WTC11 (cell line): Measurements from ENCODE around the gene PDE11A. TPM values are rescaled to one million over a fixed set of nuclear protein-coding genes. Genes with fewer than 3 reads are reported as not detected.

Experiments
- ATAC-seq: fragments of 200-7000 bp; cut with Tn5 transposase; 2 replicates; pipeline ENCODE4 v1.10.0; 2021; ENCODE audit warnings: mild to moderate bottlenecking, moderate library complexity
- CTCF ChIA-PET: fragments of 300-600 bp; sonication (Branson Sonifier 250); formaldehyde crosslinking; loops from one replicate; lab custom pipeline; 2021; ENCODE audit warnings: antibody characterized with exemption; lab: Charles Lee
- POLR2A ChIA-PET: fragments of 350-600 bp; sonication (Branson Sonifier 250); formaldehyde crosslinking; loops from one replicate; lab custom pipeline; 2021; ENCODE audit warnings: antibody characterized with exemption; lab: Charles Lee
- DNase-seq: peaks from one replicate; pipeline ENCODE4 v3.0.0; 2021; ENCODE audit warnings: low spot score
- H3K27ac Mint-ChIP-seq: 2 replicates; pipeline ENCODE4 v1.8.0; 2021; ENCODE audit warnings: mixed read lengths
- H3K27me3 Mint-ChIP-seq: 2 replicates; pipeline ENCODE4 v1.8.0; 2021; ENCODE audit warnings: low read depth, mild to moderate bottlenecking, moderate library complexity, mixed read lengths
- H3K36me3 Mint-ChIP-seq: 2 replicates; pipeline ENCODE4 v1.8.0; 2021; ENCODE audit warnings: mixed read lengths
- H3K4me1 Mint-ChIP-seq: 2 replicates; pipeline ENCODE4 v1.8.0; 2022; ENCODE audit warnings: mixed read lengths
- H3K4me3 Mint-ChIP-seq: 2 replicates; pipeline ENCODE4 v1.8.0; 2021; ENCODE audit warnings: mild to moderate bottlenecking, moderate library complexity, mixed read lengths
- H3K9me3 Mint-ChIP-seq: 2 replicates; pipeline ENCODE4 v1.8.0; 2021; ENCODE audit warnings: mixed read lengths
- E2F5 ChIP-seq: sonication (generic); formaldehyde crosslinking; IDR thresholded peaks from 2 replicates; pipeline ENCODE4 v1.8.1; 2022; ENCODE audit warnings: mild to moderate bottlenecking, moderate library complexity, missing genetic modification reagents
- FOXP4 ChIP-seq: sonication (generic); formaldehyde crosslinking; IDR thresholded peaks from 2 replicates; pipeline ENCODE4 v1.8.0; 2022; ENCODE audit warnings: mild to moderate bottlenecking, missing genetic modification reagents
- GTF2I ChIP-seq: fragments of 250-450 bp; sonication (Bioruptor Pico); conservative IDR thresholded peaks from 2 replicates; pipeline ENCODE4 v1.4.0; 2021; ENCODE audit warnings: mild to moderate bottlenecking
- IRF2 ChIP-seq: sonication (generic); formaldehyde crosslinking; IDR thresholded peaks from 2 replicates; pipeline ENCODE4 v1.8.0; 2022; ENCODE audit warnings: low read depth, missing genetic modification reagents, borderline replicate concordance
- NFE2L1 ChIP-seq: sonication (generic); formaldehyde crosslinking; IDR thresholded peaks from 2 replicates; pipeline ENCODE4 v1.8.1; 2023; ENCODE audit warnings: missing genetic modification reagents
- NR1H2 ChIP-seq: sonication (generic); formaldehyde crosslinking; IDR thresholded peaks from 2 replicates; pipeline ENCODE4 v1.9.0; 2021; ENCODE audit warnings: mild to moderate bottlenecking, moderate library complexity, missing genetic modification reagents
- PRRX2 ChIP-seq: fragments of 250-450 bp; sonication (Bioruptor Pico); IDR thresholded peaks from 2 replicates; pipeline ENCODE4 v1.8.0; 2021; ENCODE audit warnings: mild to moderate bottlenecking
- SP1 ChIP-seq: sonication (generic); formaldehyde crosslinking; conservative IDR thresholded peaks from 2 replicates; pipeline ENCODE4 v1.8.1; 2022; ENCODE audit warnings: missing genetic modification reagents
- TEAD1 ChIP-seq: sonication (generic); formaldehyde crosslinking; IDR thresholded peaks from 2 replicates; pipeline ENCODE4 v1.8.0; 2022; ENCODE audit warnings: mild to moderate bottlenecking, missing genetic modification reagents
- USF1 ChIP-seq: sonication (generic); formaldehyde crosslinking; IDR thresholded peaks from 2 replicates; pipeline ENCODE4 v1.8.0; 2022; ENCODE audit warnings: mild to moderate bottlenecking, missing genetic modification reagents
- ZNF219 ChIP-seq: sonication (generic); formaldehyde crosslinking; IDR thresholded peaks from 2 replicates; pipeline ENCODE4 v1.8.0; 2023; ENCODE audit warnings: missing genetic modification reagents, mild to moderate bottlenecking, borderline replicate concordance
- ZNF263 ChIP-seq: sonication (generic); formaldehyde crosslinking; IDR thresholded peaks from 2 replicates; pipeline ENCODE4 v1.8.1; 2022; ENCODE audit warnings: low read depth, mild to moderate bottlenecking, moderate library complexity, missing genetic modification reagents
- ZNF317 ChIP-seq: sonication (generic); formaldehyde crosslinking; IDR thresholded peaks from 2 replicates; pipeline ENCODE4 v1.8.1; 2023; ENCODE audit warnings: low read depth, mild to moderate bottlenecking, moderate library complexity, missing genetic modification reagents, borderline replicate concordance
- ZNF416 ChIP-seq: fragments of 250-450 bp; sonication (Bioruptor Pico); IDR thresholded peaks from 2 replicates; pipeline ENCODE4 v1.9.0; 2021; ENCODE audit warnings: mild to moderate bottlenecking, inconsistent platforms
- ZNF425 ChIP-seq: fragments of 250-450 bp; sonication (Bioruptor Pico); conservative IDR thresholded peaks from 2 replicates; pipeline ENCODE4 v1.9.0; 2021; ENCODE audit warnings: mild to moderate bottlenecking
- total RNA-seq: library from RNA; stranded (reverse); gene quantifications from 3 replicates; pipeline ENCODE4 v1.2.3, GENCODE V29; 2021
- TF ChIP-seq, protein P1 (sequence below): sonication (generic); formaldehyde crosslinking; IDR thresholded peaks from 2 replicates; pipeline ENCODE4 v1.8.1; 2023; ENCODE audit warnings: mild to moderate bottlenecking, missing genetic modification reagents, moderate library complexity
- TF ChIP-seq, protein P2 (sequence below): sonication (generic); formaldehyde crosslinking; IDR thresholded peaks from 2 replicates; pipeline ENCODE4 v1.8.0; 2023; ENCODE audit warnings: missing genetic modification reagents
- TF ChIP-seq, protein P3 (sequence below): sonication (generic); formaldehyde crosslinking; IDR thresholded peaks from 2 replicates; pipeline ENCODE4 v1.8.1; 2022; ENCODE audit warnings: mild to moderate bottlenecking, missing genetic modification reagents, moderate library complexity, borderline replicate concordance

PDE11A gene
- total RNA-seq, 1 experiment from 2014 or later: 0.13 TPM

DNA sequence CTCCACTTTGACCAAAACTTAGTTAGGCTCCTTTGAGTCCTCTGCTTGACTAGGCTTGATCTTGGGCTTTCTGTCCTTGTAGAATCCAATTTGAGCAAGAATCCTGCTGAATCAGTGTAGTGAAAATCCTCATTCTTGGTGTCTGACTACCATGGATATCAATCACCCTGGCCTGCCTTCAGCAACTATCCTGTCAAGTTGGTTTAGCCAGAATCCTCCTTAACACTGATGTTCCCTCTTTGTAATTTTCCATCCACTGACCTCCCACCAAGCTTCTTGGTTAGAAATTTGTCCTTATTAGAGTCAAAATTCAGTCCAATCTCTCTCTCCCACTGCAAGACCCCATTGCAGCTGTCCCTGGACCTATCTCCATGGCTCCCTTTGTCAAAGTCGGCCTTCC lies 39.2 kb upstream of the PDE11A start (continued):
- TF ChIP-seq ZNF425 (CRISPR knock-in tag): no peak
- TF ChIP-seq ZNF317 (CRISPR knock-in tag): no peak
- TF ChIP-seq TEAD1 (CRISPR knock-in tag): no peak
- TF ChIP-seq, protein P1, sequence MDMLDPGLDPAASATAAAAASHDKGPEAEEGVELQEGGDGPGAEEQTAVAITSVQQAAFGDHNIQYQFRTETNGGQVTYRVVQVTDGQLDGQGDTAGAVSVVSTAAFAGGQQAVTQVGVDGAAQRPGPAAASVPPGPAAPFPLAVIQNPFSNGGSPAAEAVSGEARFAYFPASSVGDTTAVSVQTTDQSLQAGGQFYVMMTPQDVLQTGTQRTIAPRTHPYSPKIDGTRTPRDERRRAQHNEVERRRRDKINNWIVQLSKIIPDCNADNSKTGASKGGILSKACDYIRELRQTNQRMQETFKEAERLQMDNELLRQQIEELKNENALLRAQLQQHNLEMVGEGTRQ: no peak
- TF ChIP-seq USF1 (CRISPR knock-in tag): no peak
- TF ChIP-seq, protein P2, sequence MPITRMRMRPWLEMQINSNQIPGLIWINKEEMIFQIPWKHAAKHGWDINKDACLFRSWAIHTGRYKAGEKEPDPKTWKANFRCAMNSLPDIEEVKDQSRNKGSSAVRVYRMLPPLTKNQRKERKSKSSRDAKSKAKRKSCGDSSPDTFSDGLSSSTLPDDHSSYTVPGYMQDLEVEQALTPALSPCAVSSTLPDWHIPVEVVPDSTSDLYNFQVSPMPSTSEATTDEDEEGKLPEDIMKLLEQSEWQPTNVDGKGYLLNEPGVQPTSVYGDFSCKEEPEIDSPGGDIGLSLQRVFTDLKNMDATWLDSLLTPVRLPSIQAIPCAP (CRISPR knock-in tag): no peak
- no peak for TF ChIP-seq PRRX2 (CRISPR knock-in tag)
- TF ChIP-seq NFE2L1: no peak
- TF ChIP-seq, protein P3, sequence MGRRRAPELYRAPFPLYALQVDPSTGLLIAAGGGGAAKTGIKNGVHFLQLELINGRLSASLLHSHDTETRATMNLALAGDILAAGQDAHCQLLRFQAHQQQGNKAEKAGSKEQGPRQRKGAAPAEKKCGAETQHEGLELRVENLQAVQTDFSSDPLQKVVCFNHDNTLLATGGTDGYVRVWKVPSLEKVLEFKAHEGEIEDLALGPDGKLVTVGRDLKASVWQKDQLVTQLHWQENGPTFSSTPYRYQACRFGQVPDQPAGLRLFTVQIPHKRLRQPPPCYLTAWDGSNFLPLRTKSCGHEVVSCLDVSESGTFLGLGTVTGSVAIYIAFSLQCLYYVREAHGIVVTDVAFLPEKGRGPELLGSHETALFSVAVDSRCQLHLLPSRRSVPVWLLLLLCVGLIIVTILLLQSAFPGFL (CRISPR knock-in tag): no peak
- no peak for TF ChIP-seq IRF2 (CRISPR knock-in tag)
- no peak for TF ChIP-seq NR1H2 (CRISPR knock-in tag)
- no peak for TF ChIP-seq ZNF263
- TF ChIP-seq FOXP4 (CRISPR knock-in tag): no peak

DNA sequence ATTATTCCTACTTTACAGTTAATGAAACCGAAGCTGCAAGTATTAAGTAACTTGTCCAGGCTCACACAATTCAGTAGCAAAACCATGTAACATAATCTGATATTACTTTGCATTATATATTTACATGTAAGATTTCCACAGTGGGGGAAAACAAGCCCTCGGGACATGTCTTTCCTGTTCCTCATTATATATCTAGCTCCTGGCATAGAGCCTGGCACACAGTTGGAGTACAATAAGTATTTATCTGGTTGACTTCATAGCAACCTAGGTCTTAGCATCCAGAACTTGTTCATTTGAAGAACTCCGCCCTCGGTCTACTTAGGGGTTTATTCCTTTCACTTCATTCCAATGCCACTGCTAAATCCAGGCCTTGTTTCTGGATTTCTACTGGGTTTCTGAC lies 38.1 kb upstream of the PDE11A start:
- Mint-ChIP-seq H3K4me3 (no peak overlapping the region), H3K9me3 (no peaks in the 10 kb centered on the region), H3K36me3 (no peaks in the 10 kb centered on the region), H3K4me1 (peaks cover 8% of the 10 kb centered on the region; the same call in 1 of the 2 replicates), H3K27ac (no peak overlapping the region), H3K27me3 (no peaks in the 10 kb centered on the region; the same call in 1 of the 2 replicates)
- CTCF ChIA-PET: interaction anchor here (3.8 kb wide), 1 partner anchor 303 kb away, joined by 55 read pairs; no protein-coding TSS in a partner anchor
- POLR2A ChIA-PET: no interaction called here
- TF ChIP-seq ZNF416 (CRISPR knock-in tag) (no peak), GTF2I (CRISPR knock-in tag) (no peak), E2F5 (CRISPR knock-in tag) (no peak), ZNF219 (CRISPR knock-in tag) (no peak), SP1 (CRISPR knock-in tag) (no peak)
- DNase-seq (no peak), ATAC-seq (no peak)
